Gastrocnemius medialis (tissue), 4 donors: Measurements from ENCODE around the gene RAB22A.

Experiments used
- POLR2A ChIP-seq, 2 donors: fragments of 450-650 bp; IDR thresholded peaks; one replicate each; pipeline ENCODE4 v1.6.1; 2017; ENCODE audit warnings: antibody characterized with exemption in 2 of 2, mild to moderate bottlenecking in 2 of 2, moderate library complexity in 2 of 2
- TF ChIP-seq, protein P1 (sequence below), 5 experiments: fragments of 450-650 bp in 3 of 5; fragments of 200-600 bp in 2 of 5; sonication (generic) in 2 of 5; IDR thresholded peaks in 4 of 5; conservative IDR thresholded peaks in 1 of 5; 1 replicate in 4 of 5; 2 replicates in 1 of 5; pipeline ENCODE4 v1.5.1; 2016 to 2019; ENCODE audit warnings: antibody characterized with exemption in 5 of 5, mild to moderate bottlenecking in 3 of 5, moderate library complexity in 3 of 5

DNA sequence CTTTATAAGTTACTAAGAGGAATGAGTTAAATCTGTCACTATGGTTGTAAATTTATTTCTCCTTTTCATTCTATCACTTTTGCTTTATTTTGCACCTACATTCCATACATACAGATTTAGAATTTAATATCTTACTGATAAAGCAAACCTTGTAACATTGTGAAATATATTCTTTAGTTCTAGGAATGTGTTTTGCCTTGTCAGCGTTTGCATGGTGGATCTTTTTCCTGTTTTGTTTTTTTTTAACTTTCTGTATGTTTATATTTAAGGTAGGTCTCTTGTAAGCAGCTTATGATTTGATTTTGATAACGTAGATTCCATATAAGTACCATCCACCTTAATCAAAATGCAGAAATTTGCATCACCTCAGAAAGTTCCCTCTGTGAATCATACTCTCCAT lies 16.4 kb downstream of the RAB22A start:
- TF ChIP-seq POLR2A (IDR thresholded peaks at IDR 0.05) = no peak
- TF ChIP-seq, protein P1, sequence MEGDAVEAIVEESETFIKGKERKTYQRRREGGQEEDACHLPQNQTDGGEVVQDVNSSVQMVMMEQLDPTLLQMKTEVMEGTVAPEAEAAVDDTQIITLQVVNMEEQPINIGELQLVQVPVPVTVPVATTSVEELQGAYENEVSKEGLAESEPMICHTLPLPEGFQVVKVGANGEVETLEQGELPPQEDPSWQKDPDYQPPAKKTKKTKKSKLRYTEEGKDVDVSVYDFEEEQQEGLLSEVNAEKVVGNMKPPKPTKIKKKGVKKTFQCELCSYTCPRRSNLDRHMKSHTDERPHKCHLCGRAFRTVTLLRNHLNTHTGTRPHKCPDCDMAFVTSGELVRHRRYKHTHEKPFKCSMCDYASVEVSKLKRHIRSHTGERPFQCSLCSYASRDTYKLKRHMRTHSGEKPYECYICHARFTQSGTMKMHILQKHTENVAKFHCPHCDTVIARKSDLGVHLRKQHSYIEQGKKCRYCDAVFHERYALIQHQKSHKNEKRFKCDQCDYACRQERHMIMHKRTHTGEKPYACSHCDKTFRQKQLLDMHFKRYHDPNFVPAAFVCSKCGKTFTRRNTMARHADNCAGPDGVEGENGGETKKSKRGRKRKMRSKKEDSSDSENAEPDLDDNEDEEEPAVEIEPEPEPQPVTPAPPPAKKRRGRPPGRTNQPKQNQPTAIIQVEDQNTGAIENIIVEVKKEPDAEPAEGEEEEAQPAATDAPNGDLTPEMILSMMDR (IDR thresholded peaks at IDR 0.05 in 4 of 5, conservative IDR thresholded peaks at IDR 0.05 in 1 of 5) = no peak
